Osteoblast (primary cell): ENCODE data around the gene MGMT. TPM values are rescaled to one million over a fixed set of nuclear protein-coding genes. Genes with fewer than 3 reads are reported as not detected.

Experiments used
- DNase-seq: peaks from one replicate; pipeline ENCODE4 v3.0.0; 2011; ENCODE audit warnings: low spot score, mixed read lengths; ENCODE audit not compliant: insufficient read length; ENCODE audit errors: missing footprints
- H2AFZ ChIP-seq: 2 replicates; pipeline ENCODE4 v1.6.0; 2011; ENCODE audit warnings: mild to moderate bottlenecking, low read length
- H3K27ac ChIP-seq: 2 replicates; pipeline ENCODE4 v1.5.1; 2011; ENCODE audit warnings: mild to moderate bottlenecking, low read depth, low read length, moderate library complexity
- H3K27me3 ChIP-seq: 2 replicates; pipeline ENCODE4 v1.6.0; 2012; ENCODE audit warnings: mild to moderate bottlenecking, control low read depth, inconsistent platforms, low read length, moderate library complexity; ENCODE audit not compliant: insufficient read depth
- H3K36me3 ChIP-seq: 2 replicates; pipeline ENCODE4 v1.5.1; 2011; ENCODE audit warnings: mild to moderate bottlenecking, low read length, control low read depth, moderate library complexity; ENCODE audit not compliant: insufficient read depth
- H3K4me1 ChIP-seq: 2 replicates; pipeline ENCODE4 v1.5.1; 2011; ENCODE audit warnings: mild to moderate bottlenecking, low read length, control low read depth, moderate library complexity; ENCODE audit not compliant: insufficient read depth
- H3K4me2 ChIP-seq: 2 replicates; pipeline ENCODE4 v1.6.0; 2011; ENCODE audit warnings: mild to moderate bottlenecking, low read length; ENCODE audit not compliant: insufficient read depth
- H3K4me3 ChIP-seq: fragments of 200-600 bp; sonication (generic); 3 replicates; pipeline ENCODE4 v1.5.1; 2012; ENCODE audit warnings: mild to moderate bottlenecking, low read length, inconsistent platforms; ENCODE audit not compliant: insufficient read depth
- H3K79me2 ChIP-seq: 2 replicates; pipeline ENCODE4 v1.6.0; 2012; ENCODE audit warnings: mild to moderate bottlenecking, low read length, control low read depth, inconsistent platforms; ENCODE audit not compliant: insufficient read depth
- H3K9me3 ChIP-seq: 2 replicates; pipeline ENCODE4 v1.5.1; 2011; ENCODE audit warnings: low read depth, low read length, control low read depth
- H4K20me1 ChIP-seq: 2 replicates; pipeline ENCODE4 v1.6.0; 2012; ENCODE audit warnings: mild to moderate bottlenecking, low read length, control low read depth; ENCODE audit not compliant: insufficient read depth
- CTCF ChIP-seq: IDR thresholded peaks from 2 replicates; pipeline ENCODE4 v1.5.1; 2011; ENCODE audit warnings: mild to moderate bottlenecking, low read depth, low read length, moderate library complexity; ENCODE audit errors: extremely low read depth
- total RNA-seq: library from RNA; depleted of rRNA; stranded (reverse); fragments of >200 nt; gene quantifications from 2 replicates; pipeline ENCODE4 v1.2.3, GENCODE V29; 2012

Gene MGMT
- total RNA-seq, 1 donor, result 21.0 TPM

GRCh38 chr10:129442866-129443265 lies 24.2 kb upstream of the MGMT start:
- no peaks in the 10 kb centered on the region for H3K4me1 ChIP-seq
- H3K27ac ChIP-seq, result no peak overlapping the region
- no peaks in the 10 kb centered on the region for H3K36me3 ChIP-seq
- no peaks in the 10 kb centered on the region for H3K27me3 ChIP-seq
- no peak overlapping the region for H3K4me3 ChIP-seq
- no peaks in the 10 kb centered on the region for H3K9me3 ChIP-seq
- H3K79me2 ChIP-seq, result no peaks in the 10 kb centered on the region
- DNase-seq, result no peak
- no peaks in the 10 kb centered on the region for H4K20me1 ChIP-seq
- TF ChIP-seq CTCF, result no peak
- no peak overlapping the region for H2AFZ ChIP-seq
- H3K4me2 ChIP-seq, result no peak overlapping the region

GRCh38 chr10:129444359-129444758 lies 22.7 kb upstream of the MGMT start:
- Histone ChIP-seq H3K4me3 (no peak overlapping the region), H2AFZ (no peak overlapping the region), H3K27me3 (no peaks in the 10 kb centered on the region), H3K9me3 (no peaks in the 10 kb centered on the region), H3K4me1 (no peaks in the 10 kb centered on the region), H3K4me2 (no peak overlapping the region), H3K27ac (no peak overlapping the region), H4K20me1 (no peaks in the 10 kb centered on the region), H3K36me3 (no peaks in the 10 kb centered on the region), H3K79me2 (no peaks in the 10 kb centered on the region)
- no peak for TF ChIP-seq CTCF
- DNase-seq, result no peak

- no peak for DNase-seq
- Histone ChIP-seq H3K4me2 (no peak overlapping the region), H4K20me1 (no peaks in the 10 kb centered on the region), H2AFZ (no peak overlapping the region), H3K4me1 (no peaks in the 10 kb centered on the region), H3K27ac (no peak overlapping the region), H3K36me3 (no peaks in the 10 kb centered on the region), H3K79me2 (no peaks in the 10 kb centered on the region), H3K9me3 (no peaks in the 10 kb centered on the region), H3K4me3 (no peak overlapping the region), H3K27me3 (no peaks in the 10 kb centered on the region)
- TF ChIP-seq CTCF, result no peak
Observed at GRCh38 chr10:129445436-129446182, 21.4 kb upstream of the MGMT start.

GRCh38 chr10:129446183-129446581 lies 20.9 kb upstream of the MGMT start:
- Histone ChIP-seq H3K27me3 (no peaks in the 10 kb centered on the region), H3K79me2 (no peaks in the 10 kb centered on the region), H3K9me3 (no peaks in the 10 kb centered on the region), H2AFZ (no peak overlapping the region), H3K4me1 (no peaks in the 10 kb centered on the region), H3K27ac (no peak overlapping the region), H3K4me2 (no peak overlapping the region), H3K36me3 (no peaks in the 10 kb centered on the region), H4K20me1 (no peaks in the 10 kb centered on the region), H3K4me3 (no peak overlapping the region)
- DNase-seq, result no peak
- TF ChIP-seq CTCF, result no peak
